Measurements from ENCODE around the gene ATP5MK.
"Not testable (repeated sequence)": the region's sequence is repeated elsewhere in the genome, so short reads cannot be mapped to it uniquely, and the experiment has no call there.

The ATP5MK gene, protein sequence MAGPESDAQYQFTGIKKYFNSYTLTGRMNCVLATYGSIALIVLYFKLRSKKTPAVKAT

GRCh38 chr10:103396067-103396788, at the start of gene ATP5MK, which contains the start of gene PDCD11:
TSS of gene ATP5MK (minus strand) at chr10:103396475. CDS start at chr10:103392457, 4,018 bp downstream.
TSS of gene PDCD11 (plus strand) at chr10:103396626. CDS start at chr10:103398427, 1,801 bp downstream.
- DNase-seq (ENCODE audit: low read depth): peak; percentile 93

DNA sequence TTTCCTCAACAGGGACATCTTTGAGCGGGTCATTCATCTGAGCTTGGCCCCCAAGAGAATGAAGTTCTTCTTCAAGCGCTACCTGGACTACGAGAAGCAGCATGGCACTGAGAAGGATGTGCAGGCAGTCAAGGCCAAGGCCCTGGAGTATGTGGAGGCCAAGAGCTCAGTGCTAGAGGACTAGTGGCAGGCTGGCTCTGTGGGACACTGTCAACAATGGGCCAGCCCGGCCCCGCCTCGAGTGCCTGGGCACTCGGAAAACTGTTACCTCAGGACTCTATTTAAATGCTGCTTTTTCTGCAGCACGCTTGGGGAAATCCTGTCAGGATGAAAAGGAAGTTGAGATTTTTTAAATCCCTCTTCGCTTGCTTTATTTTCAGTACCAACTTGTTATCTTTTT, 49.1 kb upstream of the ATP5MK start:
- no peak for DNase-seq (ENCODE audit: low read depth)

DNA sequence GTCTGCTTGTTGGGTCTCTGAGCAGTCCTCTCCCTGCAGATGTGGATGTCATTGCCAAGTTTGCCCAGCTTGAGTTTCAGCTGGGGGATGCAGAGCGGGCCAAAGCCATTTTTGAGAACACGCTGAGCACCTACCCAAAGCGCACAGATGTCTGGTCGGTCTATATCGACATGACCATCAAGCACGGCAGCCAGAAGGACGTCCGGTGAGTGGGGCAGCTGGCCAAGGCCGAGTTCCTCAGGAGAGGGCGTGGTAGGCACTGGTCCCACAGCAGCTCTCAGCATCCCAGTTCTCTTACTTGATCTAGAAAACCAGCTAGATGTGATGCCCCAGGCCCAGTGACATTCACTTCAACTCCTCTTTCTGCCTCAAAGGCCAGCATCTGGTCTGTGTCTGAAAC, 48.2 kb upstream of the ATP5MK start:
- no peak for DNase-seq (ENCODE audit: low read depth)

DNA sequence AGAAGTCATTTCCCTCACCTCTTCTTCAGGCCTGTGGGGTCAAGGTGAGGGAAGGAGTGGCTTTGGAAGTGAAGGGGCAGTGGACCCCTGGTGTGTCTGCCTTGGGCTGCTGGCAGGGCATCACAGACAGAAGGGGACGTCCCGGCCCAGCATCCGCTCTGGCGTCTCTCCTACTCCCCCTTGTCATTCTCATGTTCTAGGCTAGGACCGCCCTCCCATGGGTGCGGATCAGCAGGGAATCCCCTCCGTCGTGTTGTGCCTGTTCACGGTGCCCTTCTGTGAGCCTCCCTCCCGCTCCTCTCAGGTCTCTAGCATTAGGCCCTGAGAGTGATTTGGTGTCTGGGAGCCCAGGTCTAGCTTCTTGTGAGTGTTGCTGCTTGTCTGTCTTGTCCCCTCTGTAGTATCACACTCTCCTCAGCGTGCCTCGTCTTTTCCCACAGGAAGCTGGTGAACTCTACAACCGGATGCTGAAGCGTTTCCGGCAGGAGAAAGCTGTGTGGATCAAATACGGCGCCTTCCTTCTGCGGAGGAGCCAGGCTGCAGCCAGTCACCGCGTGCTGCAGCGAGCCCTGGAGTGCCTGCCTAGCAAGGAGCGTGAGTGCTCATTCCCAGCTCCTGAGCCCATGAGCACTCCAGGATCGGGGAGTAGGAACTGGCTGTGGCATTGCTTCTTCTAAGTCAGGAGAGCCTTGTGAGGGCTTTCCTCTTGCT, 47.4 kb upstream of the ATP5MK start:
- DNase-seq (ENCODE audit: low read depth): no peak

DNA sequence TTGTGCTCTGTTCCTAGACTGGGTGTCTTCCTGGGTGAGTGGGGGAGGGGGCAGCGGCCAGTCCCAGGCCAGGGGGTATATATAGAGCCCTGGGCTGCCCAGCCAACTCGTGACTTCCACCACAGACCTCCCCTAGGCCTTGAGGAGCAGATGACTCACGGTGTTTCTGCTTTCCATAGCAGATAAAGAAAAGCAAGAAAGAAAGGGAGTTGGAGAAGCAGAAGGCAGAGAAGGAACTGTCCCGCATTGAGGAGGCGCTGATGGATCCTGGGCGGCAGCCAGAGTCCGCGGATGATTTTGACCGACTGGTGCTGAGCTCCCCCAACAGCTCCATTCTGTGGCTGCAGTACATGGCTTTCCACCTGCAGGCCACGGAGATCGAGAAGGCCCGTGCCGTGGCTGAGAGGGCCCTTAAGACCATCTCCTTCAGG, 45.8 kb upstream of the ATP5MK start:
- no peak for DNase-seq (ENCODE audit: low read depth)

GRCh38 chr10:103441611-103442010, 45.3 kb upstream of the ATP5MK start:
- no peak for DNase-seq (ENCODE audit: low read depth)

DNA sequence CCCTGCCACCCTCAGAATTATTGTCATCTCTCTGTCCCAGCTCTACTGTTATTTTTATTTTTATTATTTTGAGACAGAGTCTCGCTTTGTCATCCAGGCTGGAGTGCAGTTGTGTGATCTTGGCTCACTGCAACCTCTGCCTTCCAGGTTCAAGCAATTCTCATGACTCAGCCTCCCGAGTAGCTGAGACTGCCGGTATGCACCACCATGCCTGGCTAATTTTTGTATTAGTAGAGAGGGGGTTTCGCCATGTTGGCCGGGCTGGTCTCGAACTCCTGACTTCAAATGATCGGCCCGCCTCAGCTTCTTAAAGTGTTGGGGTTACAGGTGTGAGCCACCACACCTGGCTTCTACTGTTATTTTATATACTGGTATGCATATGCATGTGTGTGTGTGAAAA, 44.9 kb upstream of the ATP5MK start:
- DNase-seq (ENCODE audit: low read depth): no peak

DNA sequence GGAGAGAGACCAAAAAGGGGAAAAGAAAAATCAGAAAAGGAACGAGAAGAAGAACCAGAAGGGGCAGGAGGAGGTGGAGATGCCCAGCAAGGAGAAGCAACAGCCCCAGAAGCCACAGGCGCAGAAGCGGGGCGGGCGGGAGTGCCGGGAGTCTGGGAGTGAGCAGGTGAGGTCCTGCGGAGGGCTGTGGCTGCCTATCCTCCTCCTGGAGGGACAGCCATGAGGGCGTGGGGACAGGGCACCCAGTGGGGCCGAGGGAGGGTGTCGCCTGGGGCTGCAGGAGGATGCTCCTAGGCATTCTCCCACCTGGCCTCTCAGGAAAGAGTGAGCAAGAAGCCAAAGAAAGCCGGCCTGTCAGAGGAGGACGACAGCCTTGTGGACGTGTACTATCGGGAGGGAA, 44.1 kb upstream of the ATP5MK start:
- DNase-seq (ENCODE audit: low read depth): no peak

DNA sequence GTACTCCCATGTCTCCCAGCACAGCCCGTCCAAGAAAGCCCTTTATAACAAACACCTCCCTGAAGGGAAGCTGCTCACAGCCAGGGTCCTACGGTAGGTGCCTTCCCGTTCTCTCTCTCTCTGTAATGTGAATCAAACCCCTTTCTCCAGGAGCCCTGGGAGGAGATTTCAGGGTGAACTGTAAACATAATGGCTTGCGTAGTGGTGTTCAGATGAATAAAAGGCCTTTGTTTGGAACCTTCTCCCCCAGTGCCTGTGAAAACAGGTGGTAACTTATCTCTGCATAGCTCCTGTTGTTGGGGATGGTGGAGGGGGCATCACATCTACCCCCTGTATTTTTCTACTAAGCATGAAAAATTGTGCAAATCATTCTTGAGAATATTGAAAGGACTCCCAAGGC, 43.5 kb upstream of the ATP5MK start:
- DNase-seq (ENCODE audit: low read depth): no peak

DNA sequence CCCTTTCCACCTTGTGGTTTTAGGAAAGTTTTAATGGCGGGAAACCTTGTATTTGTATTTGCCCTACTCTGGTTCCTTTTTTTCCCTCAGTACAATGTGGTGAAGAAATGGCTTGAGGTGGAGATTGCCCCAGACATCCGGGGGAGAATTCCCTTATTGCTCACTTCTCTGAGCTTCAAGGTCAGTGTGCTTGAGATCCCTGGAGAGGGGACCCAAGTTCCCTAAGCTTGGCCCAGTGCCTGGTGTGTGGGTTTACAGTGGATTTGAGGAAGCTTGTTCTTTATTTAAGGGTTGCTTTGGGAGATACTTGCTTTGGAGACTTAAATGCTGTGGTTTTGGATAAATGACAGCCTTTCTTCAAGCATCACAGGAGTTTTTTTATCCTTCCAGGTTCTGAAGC, 37.6 kb upstream of the ATP5MK start:
- DNase-seq (ENCODE audit: low read depth): no peak

GRCh38 chr10:103431902-103432301, 35.6 kb upstream of the ATP5MK start:
- no peak for DNase-seq (ENCODE audit: low read depth)

DNA sequence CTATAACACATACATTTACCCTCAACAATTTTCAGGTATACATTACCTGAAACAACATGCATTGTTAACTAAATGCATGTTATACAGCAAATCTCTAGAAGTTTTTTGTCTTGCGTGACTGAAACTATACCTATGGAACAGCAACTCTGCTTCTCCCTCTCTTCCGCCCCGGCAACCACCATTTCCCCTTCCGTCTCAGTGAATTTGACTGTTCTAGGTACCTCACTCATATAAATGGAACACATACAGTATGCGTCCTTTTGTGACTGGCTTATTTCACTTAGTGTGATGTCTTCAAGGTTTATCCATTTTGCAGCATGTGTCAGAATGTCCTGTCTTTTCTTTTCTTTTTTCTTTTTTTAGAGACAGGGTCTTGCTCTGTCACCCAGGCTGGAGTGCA, 33.4 kb upstream of the ATP5MK start:
- DNase-seq (ENCODE audit: low read depth): no peak

DNA sequence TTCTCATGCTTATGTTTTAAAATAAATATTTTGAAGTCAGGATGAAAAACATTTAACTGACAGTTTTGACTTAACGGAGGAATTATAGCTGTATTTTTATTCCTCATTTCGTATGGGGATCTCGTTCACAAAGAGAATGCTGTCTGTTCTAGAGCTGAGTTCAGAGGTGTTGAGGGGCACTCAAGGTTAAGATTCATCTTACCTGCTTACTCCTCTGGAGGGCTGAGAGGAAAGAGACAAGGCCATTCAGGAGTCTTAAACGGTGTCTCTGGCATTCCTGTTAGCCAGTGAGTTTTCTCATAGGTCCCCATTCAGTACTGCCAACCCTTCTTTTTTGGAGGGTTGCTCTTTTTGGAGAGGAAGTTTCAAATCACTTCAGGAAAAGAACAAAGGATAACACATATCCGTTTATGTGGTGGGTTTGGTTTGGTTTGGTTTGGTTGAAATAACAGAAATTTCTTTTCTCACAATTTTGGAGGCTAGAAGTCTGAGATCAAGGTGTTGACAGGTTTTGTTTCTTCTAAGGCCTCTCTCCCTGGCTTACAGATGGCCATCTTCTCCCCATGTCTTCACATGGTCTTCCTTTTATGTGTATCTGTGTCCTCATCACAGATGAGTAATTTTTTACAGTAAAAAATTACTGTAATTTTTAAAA, 32.8 kb upstream of the ATP5MK start:
- DNase-seq (ENCODE audit: low read depth): no peak

DNA sequence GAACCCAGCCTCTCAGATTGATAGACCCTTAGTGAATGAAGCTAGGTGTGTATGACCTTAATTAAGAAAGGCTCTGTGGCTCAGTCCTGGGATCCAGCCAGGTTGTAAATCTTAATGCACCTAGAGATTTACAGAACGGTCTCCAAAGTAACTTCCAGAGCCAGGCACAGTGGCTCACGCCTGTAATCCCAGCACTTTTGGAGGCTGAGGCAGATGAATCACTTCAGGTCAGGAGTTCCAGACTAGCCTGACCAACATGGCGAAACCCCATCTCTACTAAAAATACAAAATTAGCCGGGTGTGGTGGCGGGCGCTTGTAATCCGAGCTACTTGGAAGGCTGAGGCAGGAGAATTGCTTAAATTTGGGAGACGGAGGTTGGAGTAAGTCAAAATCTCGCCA, 31.6 kb upstream of the ATP5MK start:
- no peak for DNase-seq (ENCODE audit: low read depth)

- no peak for DNase-seq (ENCODE audit: low read depth)
Measured at GRCh38 chr10:103423748-103424147, 27.5 kb upstream of the ATP5MK start.

DNA sequence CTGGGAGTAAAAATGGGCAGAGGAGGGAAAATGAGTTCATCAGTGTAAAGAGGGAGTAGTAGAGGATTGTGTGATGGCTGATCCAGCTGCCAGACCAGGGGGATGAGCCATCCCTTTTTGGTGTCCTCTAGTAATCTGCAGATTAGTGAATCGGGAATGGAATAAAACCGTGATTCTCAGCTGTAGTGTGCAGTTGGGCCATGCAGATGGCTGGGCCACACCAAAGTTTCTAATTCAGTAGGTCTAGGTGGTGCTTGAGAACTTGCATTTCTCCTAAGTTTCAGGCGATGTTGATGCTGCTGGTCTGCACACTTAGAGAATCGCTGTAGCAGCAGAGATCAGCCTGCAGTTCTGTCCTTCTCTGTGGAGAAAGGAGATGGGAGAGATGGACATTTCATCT, 22.8 kb upstream of the ATP5MK start:
- DNase-seq (ENCODE audit: low read depth): no peak

- DNase-seq (ENCODE audit: low read depth): no peak
Measured at GRCh38 chr10:103417601-103418000, 21.3 kb upstream of the ATP5MK start.

- not testable (repeated sequence) for DNase-seq (ENCODE audit: low read depth)
Measured at GRCh38 chr10:103417148-103417469, 20.8 kb upstream of the ATP5MK start.

DNA sequence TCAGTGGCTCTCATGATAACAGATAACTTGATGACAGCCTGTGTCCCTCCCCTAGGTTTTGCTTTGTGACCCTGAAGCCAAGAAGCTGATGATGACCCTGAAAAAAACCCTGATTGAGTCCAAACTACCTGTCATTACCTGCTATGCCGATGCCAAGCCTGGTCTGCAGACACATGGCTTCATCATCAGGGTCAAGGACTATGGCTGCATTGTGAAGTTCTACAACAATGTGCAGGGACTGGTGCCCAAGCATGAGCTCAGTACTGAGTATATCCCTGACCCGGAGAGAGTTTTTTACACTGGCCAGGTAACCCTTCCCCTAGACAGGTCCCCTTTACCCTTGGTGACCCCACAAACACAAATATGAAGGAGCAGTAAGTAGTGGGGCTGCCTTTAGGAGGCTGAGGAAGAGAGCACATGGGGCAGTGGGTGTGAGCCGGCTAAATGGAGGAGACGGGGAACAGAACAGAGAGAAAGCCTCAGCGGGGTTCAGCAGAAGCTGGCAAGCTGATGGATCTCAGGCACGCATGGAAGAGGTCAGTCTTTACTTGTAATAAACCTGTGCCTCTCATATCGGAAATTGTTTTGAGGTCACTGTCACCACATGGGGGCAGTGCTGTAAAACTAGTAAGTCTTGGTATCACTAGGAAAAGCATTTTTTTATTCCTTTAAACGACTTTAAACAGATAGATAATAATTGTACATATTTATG, 20.3 kb upstream of the ATP5MK start:
- no peak for DNase-seq (ENCODE audit: low read depth)

- no peak for DNase-seq (ENCODE audit: low read depth)
Measured at GRCh38 chr10:103415581-103415980, 19.3 kb upstream of the ATP5MK start.

DNA sequence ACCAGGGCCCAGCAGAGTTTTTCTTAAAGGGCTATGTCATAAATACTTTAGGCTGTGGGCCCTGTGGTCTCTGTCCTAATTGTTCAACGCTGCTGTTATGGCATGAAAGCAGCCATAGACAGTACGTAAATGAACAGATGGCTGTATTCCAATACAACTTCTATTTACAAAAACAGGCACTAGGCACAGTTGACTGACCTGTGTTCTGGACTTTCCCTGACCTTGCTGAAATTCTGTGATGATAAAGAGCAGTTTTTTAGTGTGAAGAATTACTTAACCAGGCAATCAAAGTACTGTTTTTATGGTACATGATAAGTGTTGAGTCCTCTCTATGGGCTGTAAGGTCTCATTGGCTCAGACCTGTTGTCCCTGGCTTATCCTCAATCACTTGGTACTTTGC, 17.3 kb upstream of the ATP5MK start:
- DNase-seq (ENCODE audit: low read depth): no peak

DNA sequence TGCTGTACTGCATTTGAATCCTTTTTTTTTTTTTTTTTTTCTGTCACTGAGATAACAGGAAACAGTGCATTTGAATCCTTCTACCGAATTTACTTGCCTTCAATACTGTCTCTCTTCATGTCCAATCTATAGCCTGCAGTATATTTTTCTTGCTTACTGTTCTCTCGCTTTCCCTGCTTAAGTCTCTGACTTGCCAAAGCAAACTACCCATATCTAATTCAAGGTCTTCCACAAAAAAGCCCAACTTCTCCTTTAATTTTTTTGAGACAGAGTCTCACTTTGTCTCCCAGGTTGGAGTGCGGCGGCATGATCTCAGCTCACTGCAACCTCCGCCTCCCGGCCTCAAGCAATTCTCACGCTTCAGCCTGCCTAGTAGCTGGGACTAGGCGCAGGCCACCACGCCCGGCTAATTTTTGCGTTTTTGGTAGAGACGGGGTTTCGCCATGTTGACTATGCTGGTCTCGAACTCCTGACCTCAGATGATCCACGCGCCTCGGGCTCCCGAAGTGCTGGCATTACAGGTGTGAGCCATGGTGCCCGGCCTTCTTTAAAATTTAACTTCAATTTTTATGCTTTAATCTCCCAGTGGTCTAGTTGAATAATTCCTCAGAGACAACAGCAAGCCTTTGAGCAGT, 1.0 kb upstream of the ATP5MK start:
- no peak for DNase-seq (ENCODE audit: low read depth)

Data from HS-5 (cell line).